ENCODE measurements around the gene AGPAT3. TPM values are rescaled to one million over a fixed set of nuclear protein-coding genes. Genes with fewer than 3 reads are reported as not detected.
A peak's percentile ranks its signal among the peaks of the same experiment; 100 is the strongest.

AGPAT3 gene
- polyA plus RNA-seq, 1 donor: 83.0 TPM

DNA sequence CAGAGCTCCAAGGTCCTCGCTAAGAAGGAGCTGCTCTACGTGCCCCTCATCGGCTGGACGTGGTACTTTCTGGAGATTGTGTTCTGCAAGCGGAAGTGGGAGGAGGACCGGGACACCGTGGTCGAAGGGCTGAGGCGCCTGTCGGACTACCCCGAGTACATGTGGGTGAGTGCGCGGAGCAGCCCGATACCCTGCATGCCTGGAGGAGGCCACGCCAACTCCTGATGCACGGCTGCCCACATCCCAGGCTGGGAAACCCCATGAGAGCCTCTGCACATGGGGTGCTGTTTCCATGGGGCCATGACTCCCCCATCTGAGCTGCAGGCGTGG is 104.1 kb downstream of the AGPAT3 start:
- no peak overlapping the region for H3K27ac ChIP-seq (ENCODE audit: low read length)
- peaks cover 75% of the 10 kb centered on the region for H3K36me3 ChIP-seq (ENCODE audit: control insufficient read depth, insufficient read depth, low read length)
- no peak overlapping the region for H3K4me3 ChIP-seq (ENCODE audit: low read length)
- H3K9me3 ChIP-seq (ENCODE audit: control insufficient read depth, low read depth, low read length): no peaks in the 10 kb centered on the region
- no CpG with 5 or more reads among the region's 17 CpGs for WGBS (ENCODE audit: insufficient coverage, low lambda C conversion rate)
- no peaks in the 10 kb centered on the region for H3K27me3 ChIP-seq (ENCODE audit: control insufficient read depth, insufficient read depth, low read length)
- no peak for DNase-seq
- H3K4me1 ChIP-seq (ENCODE audit: control insufficient read depth, insufficient read depth, low read length): no peaks in the 10 kb centered on the region

DNA sequence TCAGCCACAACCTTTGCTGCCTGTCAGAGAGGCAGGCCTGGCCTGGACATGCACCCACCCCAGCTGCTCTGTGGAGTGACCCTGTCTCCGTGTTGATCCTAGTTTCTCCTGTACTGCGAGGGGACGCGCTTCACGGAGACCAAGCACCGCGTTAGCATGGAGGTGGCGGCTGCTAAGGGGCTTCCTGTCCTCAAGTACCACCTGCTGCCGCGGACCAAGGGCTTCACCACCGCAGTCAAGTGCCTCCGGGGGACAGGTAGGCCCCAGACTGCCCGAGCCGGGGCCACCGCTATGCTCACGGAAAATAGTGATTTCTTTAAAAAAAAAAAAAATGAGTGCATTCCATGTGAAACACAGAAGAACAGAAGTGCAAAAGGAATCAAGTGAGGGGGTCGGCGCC is 105.5 kb downstream of the AGPAT3 start:
- H3K4me3 ChIP-seq (ENCODE audit: low read length): no peak overlapping the region
- H3K9me3 ChIP-seq (ENCODE audit: control insufficient read depth, low read depth, low read length): peaks cover 3% of the 10 kb centered on the region
- no peak overlapping the region for H3K27ac ChIP-seq (ENCODE audit: low read length)
- H3K36me3 ChIP-seq (ENCODE audit: control insufficient read depth, insufficient read depth, low read length): peaks cover 75% of the 10 kb centered on the region
- H3K27me3 ChIP-seq (ENCODE audit: control insufficient read depth, insufficient read depth, low read length): no peaks in the 10 kb centered on the region
- DNase-seq: no peak
- peaks cover 4% of the 10 kb centered on the region for H3K4me1 ChIP-seq (ENCODE audit: control insufficient read depth, insufficient read depth, low read length)
- 94% methylated on average over 2 of the region's 18 CpGs for WGBS (ENCODE audit: insufficient coverage, low lambda C conversion rate)

DNA sequence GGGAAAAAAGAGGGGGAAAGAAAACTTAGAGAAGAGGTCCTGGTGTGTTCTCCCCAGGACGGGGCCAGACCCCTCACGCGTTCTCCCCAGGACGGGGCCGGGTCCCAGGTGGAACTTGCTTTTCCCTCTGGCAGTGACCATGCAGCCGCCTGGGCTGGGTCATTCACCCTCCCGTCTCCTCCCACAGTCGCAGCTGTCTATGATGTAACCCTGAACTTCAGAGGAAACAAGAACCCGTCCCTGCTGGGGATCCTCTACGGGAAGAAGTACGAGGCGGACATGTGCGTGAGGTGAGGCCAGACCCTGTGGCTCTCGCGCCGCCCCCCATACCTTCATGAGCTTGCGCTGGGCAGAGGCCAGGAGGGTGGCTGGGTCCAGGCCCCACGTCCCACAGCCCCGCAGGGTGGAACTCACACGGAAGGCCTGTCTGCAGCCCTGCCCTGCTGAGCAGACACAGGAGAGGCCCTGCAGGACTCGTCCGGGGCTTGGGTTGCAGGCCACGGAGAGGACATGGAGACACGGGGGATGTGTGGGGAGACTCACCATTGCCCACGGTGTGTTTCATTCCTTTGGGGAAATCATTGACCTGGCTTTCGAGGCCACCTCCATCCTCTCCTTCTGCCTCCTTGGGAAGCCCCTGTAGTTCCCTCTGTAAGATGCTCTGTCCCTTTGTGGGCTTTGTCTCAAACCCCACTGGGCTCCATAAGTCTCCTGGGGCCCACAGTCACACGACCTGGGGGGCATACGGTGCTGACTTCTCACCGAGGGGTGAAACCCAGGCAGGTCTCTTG is 106.4 kb downstream of the AGPAT3 start:
- no peak for DNase-seq
- no CpG with 5 or more reads among the region's 29 CpGs for WGBS (ENCODE audit: insufficient coverage, low lambda C conversion rate)

DNA sequence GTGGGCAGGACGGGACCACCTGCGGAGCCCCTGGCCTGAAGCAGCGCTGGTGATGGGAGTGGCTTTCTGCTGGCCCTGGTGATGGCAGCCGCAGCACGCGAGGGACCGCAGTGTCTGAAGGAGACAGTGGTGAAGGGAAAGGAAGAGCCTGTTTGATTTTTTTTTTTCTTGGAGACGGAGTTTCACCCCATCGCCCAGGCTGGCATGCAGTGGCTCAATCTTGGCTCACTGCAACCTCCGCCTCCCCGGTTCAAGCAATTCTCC is 106.9 kb downstream of the AGPAT3 start:
- WGBS (ENCODE audit: insufficient coverage, low lambda C conversion rate): no CpG with 5 or more reads among the region's 11 CpGs
- Histone ChIP-seq H3K27me3 (ENCODE audit: control insufficient read depth, insufficient read depth, low read length) (no peaks in the 10 kb centered on the region), H3K27ac (ENCODE audit: low read length) (no peak overlapping the region), H3K4me3 (ENCODE audit: low read length) (no peak overlapping the region), H3K36me3 (ENCODE audit: control insufficient read depth, insufficient read depth, low read length) (peaks cover 62% of the 10 kb centered on the region), H3K4me1 (ENCODE audit: control insufficient read depth, insufficient read depth, low read length) (peaks cover 4% of the 10 kb centered on the region), H3K9me3 (ENCODE audit: control insufficient read depth, low read depth, low read length) (peaks cover 3% of the 10 kb centered on the region)
- no peak for DNase-seq

More for the DNA sequence above, 106.4 kb downstream of the AGPAT3 start:
- Histone ChIP-seq H3K36me3 (ENCODE audit: control insufficient read depth, insufficient read depth, low read length) (peaks cover 67% of the 10 kb centered on the region), H3K4me3 (ENCODE audit: low read length) (no peak overlapping the region), H3K9me3 (ENCODE audit: control insufficient read depth, low read depth, low read length) (peaks cover 3% of the 10 kb centered on the region), H3K27me3 (ENCODE audit: control insufficient read depth, insufficient read depth, low read length) (no peaks in the 10 kb centered on the region), H3K4me1 (ENCODE audit: control insufficient read depth, insufficient read depth, low read length) (peaks cover 4% of the 10 kb centered on the region), H3K27ac (ENCODE audit: low read length) (no peak overlapping the region)

DNA sequence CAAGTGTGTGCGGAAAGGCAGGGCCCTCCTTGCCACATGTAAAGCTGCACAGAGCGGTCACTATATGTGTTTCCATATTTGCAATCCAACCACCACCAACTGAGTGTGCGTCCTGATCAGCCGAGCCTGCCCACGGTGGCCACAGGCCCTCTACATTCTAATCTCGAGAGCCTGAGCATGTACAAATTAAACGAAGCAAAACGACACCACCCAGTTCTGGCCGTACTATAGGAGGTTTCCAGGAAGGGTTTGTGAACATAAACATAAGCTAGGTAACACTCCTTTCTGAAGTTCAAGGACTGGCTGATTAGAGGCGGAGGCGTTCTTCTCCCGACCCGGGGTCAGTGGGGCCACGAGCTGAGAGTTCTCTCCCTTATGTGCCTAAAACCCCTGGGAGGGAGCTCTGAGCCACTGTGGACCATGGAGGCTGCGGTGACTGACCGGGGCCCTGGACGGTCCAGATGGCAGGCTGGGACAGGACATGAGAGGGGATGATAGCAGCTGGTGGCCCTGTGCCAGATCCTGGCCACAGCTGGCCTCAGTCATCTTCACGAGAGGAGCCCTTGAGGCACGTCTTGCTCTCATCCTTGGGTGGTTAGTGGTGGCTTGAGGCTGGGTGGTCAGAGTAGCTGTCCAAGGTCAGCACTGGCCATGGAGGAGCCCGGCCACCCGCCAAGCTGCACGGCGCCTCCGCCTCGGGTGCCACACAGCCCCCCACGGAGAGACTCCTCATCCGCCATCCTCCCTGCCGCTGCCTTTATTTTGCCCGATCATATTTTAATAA is 108.0 kb downstream of the AGPAT3 start:
- no peaks in the 10 kb centered on the region for H3K27me3 ChIP-seq (ENCODE audit: control insufficient read depth, insufficient read depth, low read length)
- H3K27ac ChIP-seq (ENCODE audit: low read length): no peak overlapping the region
- H3K4me1 ChIP-seq (ENCODE audit: control insufficient read depth, insufficient read depth, low read length): peaks cover 4% of the 10 kb centered on the region
- peak in 1 of 2 donors; percentile 20 for DNase-seq
- 100% methylated on average over 1 of the region's 29 CpGs for WGBS (ENCODE audit: insufficient coverage, low lambda C conversion rate)
- peaks cover 58% of the 10 kb centered on the region for H3K36me3 ChIP-seq (ENCODE audit: control insufficient read depth, insufficient read depth, low read length)
- H3K9me3 ChIP-seq (ENCODE audit: control insufficient read depth, low read depth, low read length): peaks cover 3% of the 10 kb centered on the region
- H3K4me3 ChIP-seq (ENCODE audit: low read length): no peak overlapping the region

DNA sequence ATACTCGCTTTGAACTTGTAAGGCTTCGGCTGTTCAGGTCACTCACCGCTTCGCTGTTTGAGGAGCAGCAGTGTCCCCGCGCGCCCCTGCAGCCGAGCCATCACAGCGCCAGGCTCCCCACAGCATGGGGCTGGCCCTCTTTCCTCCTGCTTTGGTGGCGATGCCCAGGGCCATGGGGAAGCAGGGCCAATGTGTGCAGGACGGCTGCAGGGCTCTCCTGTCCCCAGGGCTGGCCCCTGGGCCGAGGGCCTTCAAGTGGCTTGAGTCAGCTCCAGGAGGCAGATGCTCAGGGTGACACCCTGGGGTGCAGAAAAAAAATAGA is 108.6 kb downstream of the AGPAT3 start:
- Histone ChIP-seq H3K4me3 (ENCODE audit: low read length) (no peak overlapping the region), H3K27ac (ENCODE audit: low read length) (no peak overlapping the region), H3K36me3 (ENCODE audit: control insufficient read depth, insufficient read depth, low read length) (peaks cover 60% of the 10 kb centered on the region), H3K9me3 (ENCODE audit: control insufficient read depth, low read depth, low read length) (peaks cover 3% of the 10 kb centered on the region), H3K27me3 (ENCODE audit: control insufficient read depth, insufficient read depth, low read length) (no peaks in the 10 kb centered on the region), H3K4me1 (ENCODE audit: control insufficient read depth, insufficient read depth, low read length) (peaks cover 4% of the 10 kb centered on the region)
- WGBS (ENCODE audit: insufficient coverage, low lambda C conversion rate): no CpG with 5 or more reads among the region's 12 CpGs
- DNase-seq: no peak

DNA sequence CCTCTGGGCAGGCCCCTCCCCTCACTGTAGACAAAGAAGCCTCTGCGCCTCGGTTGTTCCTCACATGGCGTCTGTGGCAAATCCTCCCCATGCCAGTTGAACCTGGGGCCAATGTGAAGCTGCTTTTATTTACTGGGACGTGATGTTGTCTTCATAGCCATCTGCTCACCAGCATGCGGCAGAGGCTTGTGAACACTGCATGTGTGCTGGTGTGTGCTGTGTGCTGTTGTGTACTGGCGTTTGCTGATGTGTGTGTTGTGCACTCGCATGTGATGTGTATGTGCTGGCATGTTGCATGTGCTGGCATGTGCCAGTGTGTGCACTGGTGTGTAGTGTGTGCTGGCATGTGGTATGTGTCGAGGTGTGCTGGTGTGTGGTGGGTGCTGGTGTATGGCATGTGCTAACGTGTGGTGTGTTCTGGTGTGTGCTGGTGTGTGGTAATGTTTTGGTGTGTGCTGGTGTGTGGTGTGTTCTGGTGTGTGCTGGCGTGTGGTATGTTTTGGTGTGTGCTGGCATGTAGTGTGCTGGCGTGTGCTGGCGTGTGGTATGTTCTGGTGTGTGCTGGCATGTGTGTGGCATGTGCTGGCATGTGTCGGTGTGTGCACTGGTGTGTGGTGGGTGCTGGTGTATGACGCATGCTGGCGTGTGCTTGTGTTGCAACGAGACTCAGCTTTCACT is 109.9 kb downstream of the AGPAT3 start:
- peaks cover 4% of the 10 kb centered on the region for H3K4me1 ChIP-seq (ENCODE audit: control insufficient read depth, insufficient read depth, low read length)
- H3K27ac ChIP-seq (ENCODE audit: low read length): no peak overlapping the region
- peaks cover 57% of the 10 kb centered on the region for H3K36me3 ChIP-seq (ENCODE audit: control insufficient read depth, insufficient read depth, low read length)
- no peak overlapping the region for H3K4me3 ChIP-seq (ENCODE audit: low read length)
- no CpG with 5 or more reads among the region's 16 CpGs for WGBS (ENCODE audit: insufficient coverage, low lambda C conversion rate)
- no peak for DNase-seq
- H3K9me3 ChIP-seq (ENCODE audit: control insufficient read depth, low read depth, low read length): peaks cover 3% of the 10 kb centered on the region
- H3K27me3 ChIP-seq (ENCODE audit: control insufficient read depth, insufficient read depth, low read length): no peaks in the 10 kb centered on the region

DNA sequence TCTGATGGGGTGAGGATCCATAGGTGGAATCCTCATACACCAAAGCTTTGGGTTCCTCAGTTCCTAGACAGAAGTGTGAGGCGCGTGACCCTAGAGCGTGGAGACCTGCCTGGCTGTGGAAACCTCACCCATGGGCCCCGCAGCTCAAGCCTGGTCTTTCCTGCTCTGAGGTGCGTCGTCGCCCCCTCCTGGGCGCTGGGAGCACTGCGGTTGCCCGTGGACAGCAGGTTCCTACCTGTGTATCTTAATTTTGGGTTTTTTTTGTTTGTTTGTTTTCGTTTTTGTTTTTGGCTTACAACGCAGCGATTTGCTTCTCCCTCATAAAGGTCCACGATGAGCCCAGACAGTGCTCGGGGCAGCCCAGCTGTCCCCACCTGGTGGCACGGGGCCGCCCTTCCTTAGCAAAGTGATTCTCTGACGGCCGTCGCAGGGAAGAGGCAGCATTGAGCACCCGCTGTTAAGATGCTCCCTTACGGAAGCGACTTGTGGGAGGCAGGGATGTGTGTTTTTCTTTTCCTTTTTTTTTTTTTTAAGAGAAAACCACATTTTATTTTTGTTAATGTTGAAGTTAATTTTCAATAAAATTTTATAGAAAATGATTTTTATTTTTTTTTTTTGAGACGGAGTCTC is 110.6 kb downstream of the AGPAT3 start:
- WGBS (ENCODE audit: insufficient coverage, low lambda C conversion rate): 27% methylated on average over 3 of the region's 24 CpGs
- H3K36me3 ChIP-seq (ENCODE audit: control insufficient read depth, insufficient read depth, low read length): peaks cover 54% of the 10 kb centered on the region
- H3K4me1 ChIP-seq (ENCODE audit: control insufficient read depth, insufficient read depth, low read length): peaks cover 4% of the 10 kb centered on the region
- H3K9me3 ChIP-seq (ENCODE audit: control insufficient read depth, low read depth, low read length): peaks cover 3% of the 10 kb centered on the region
- no peak overlapping the region for H3K27ac ChIP-seq (ENCODE audit: low read length)
- no peaks in the 10 kb centered on the region for H3K27me3 ChIP-seq (ENCODE audit: control insufficient read depth, insufficient read depth, low read length)
- peak; percentile 56 to 65 for DNase-seq
- H3K4me3 ChIP-seq (ENCODE audit: low read length): no peak overlapping the region

DNA sequence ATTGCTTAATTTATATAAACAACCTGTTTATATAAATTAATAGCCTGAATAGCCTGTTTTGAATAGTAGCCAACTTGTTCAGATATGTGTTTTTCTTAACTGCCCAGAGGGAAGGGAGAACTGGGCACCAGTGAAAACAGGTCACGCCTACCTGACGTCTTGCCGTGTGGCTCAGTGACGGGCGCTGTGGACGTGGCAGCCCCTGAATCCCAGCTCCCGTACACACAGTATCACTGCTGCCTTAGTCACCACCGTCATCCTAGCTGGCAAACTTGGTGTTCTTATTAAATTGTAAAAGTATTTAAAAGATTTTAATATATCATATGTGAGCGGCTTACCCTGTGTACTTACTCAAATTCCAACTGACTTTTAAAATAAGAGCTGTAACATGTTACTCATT is 111.6 kb downstream of the AGPAT3 start:
- DNase-seq: no peak
- Histone ChIP-seq H3K36me3 (ENCODE audit: control insufficient read depth, insufficient read depth, low read length) (peaks cover 54% of the 10 kb centered on the region), H3K27ac (ENCODE audit: low read length) (no peak overlapping the region), H3K4me3 (ENCODE audit: low read length) (no peak overlapping the region), H3K27me3 (ENCODE audit: control insufficient read depth, insufficient read depth, low read length) (no peaks in the 10 kb centered on the region), H3K9me3 (ENCODE audit: control insufficient read depth, low read depth, low read length) (peaks cover 3% of the 10 kb centered on the region), H3K4me1 (ENCODE audit: control insufficient read depth, insufficient read depth, low read length) (peaks cover 4% of the 10 kb centered on the region)
- 100% methylated on average over 1 of the region's 9 CpGs for WGBS (ENCODE audit: insufficient coverage, low lambda C conversion rate)

DNA sequence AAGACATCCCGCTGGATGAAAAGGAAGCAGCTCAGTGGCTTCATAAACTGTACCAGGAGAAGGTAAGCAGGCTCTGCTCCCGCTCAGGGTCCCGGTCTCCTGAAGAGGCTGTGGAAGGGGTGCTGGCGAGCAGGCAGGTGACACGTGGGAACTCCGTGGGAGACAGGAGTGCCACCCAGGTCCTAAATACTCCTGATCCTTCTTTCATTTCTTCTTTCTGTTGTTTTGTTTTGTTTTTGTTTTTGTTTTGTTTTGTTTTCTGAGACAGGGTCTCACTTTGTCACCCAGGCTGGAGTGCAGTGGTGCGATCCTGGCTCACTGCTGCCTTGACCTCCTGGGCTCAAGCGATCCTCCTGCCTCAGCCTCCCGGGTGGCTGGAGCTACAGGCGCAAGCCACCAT is 113.0 kb downstream of the AGPAT3 start:
- WGBS (ENCODE audit: insufficient coverage, low lambda C conversion rate): 79% methylated on average over 3 of the region's 10 CpGs
- Histone ChIP-seq H3K27me3 (ENCODE audit: control insufficient read depth, insufficient read depth, low read length) (no peaks in the 10 kb centered on the region), H3K36me3 (ENCODE audit: control insufficient read depth, insufficient read depth, low read length) (peaks cover 54% of the 10 kb centered on the region), H3K4me1 (ENCODE audit: control insufficient read depth, insufficient read depth, low read length) (peaks cover 4% of the 10 kb centered on the region), H3K27ac (ENCODE audit: low read length) (no peak overlapping the region), H3K4me3 (ENCODE audit: low read length) (no peak overlapping the region), H3K9me3 (ENCODE audit: control insufficient read depth, low read depth, low read length) (peaks cover 3% of the 10 kb centered on the region)
- DNase-seq: no peak
